HG03025 (cell line): ENCODE data around the gene CETN3.
"Not testable (repeated sequence)": the region's sequence is repeated elsewhere in the genome, so short reads cannot be mapped to it uniquely, and the experiment has no call there.

ENCODE experiments used
- ATAC-seq: cut with Tn5 transposase; IDR thresholded peaks from one replicate; pipeline ENCODE4 v1.9.1; 2021; ENCODE audit warnings: mild to moderate bottlenecking, moderate library complexity; ENCODE audit not compliant: unreplicated experiment, low FRiP score

The CETN3 gene

DNA sequence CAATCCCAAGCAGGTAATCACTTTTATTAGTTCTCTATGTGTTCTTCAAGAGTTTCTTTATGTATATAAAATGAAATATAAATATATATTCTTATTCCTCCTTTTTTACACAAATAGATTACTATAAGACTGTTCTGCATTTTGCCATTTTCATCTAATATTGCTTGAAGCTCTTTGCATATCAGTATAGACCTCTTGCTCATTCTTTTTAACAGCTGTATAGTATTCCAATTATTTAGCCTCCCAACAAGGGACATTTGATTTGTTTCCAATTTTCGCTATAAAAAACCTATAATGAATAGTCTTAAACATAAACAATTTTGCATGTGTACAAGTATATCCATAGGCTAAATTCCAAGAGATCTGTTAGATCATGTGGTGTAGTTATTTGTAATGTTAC lies 25.2 kb downstream of the CETN3 start:
- no peak for ATAC-seq

DNA sequence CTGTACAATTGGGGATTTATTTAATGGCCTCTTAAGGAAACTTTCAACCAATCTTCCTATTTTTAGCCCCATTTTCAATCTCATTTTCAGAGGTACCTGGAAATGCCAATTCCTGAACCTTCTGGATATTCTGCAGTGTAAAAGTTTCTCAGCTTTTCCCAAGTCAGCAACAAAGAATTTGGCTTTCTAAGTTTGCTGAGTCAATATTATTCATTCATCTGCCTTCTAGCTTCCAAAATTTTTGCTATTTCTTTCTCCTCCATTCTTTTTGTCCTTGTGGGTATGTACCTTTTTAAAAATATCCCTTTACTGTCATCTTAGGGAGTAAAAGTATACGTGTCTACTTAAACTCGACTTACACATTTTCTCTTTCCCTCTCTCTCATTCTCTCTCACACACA lies 25.7 kb downstream of the CETN3 start:
- ATAC-seq = no peak

DNA sequence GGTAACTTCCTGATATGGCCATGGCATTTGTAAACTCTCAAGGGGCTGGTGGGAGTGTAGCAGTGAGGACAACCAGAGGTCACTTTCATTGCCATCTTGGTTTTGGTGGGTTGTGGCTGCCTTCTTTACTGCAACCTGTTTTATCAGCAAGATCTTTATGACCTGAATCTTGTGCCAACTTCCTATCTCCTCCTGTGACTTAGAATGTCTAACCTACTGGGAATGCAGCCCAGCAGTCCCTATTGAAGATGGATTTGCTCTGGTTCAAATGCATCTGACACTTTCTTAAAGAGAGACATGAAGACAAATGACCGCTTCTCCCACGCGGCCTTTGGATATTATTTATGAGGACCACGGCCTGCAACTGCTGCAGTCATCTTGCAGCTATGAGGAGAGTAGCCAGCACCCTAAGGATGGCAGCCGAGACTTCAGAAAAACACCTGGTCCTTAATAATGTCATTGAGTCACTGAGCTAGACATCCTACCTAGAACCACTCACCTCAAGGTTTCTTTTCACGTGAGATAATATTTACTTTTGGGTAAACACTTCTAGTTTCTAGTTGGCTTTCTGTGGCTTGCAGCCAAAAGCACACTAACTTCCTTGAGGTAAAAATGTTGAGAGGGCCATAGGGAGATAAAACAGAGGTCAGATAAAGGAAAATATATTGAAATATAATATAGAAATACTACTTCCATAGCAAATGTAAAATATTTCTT lies 28.2 kb downstream of the CETN3 start:
- no peak for ATAC-seq

DNA sequence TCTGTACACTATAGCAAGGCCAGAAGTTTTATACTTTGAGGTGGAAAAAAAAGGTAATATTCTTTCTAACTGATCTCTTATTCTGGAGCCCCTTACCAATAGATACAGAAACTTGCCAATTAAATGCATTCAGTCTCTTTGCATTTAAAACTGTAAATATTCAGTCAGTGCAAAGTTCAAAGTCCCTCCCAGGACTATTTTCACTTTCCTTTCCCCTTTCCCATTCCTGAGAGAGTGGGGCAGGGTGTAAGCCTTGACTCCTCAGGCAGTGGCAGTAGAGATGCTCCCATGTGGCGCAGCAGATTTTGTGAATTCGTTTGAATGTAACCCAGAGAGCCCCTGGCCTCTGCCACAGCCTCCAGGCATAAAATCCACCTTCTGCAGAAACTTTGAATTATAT lies 29.9 kb downstream of the CETN3 start:
- ATAC-seq = no peak

DNA sequence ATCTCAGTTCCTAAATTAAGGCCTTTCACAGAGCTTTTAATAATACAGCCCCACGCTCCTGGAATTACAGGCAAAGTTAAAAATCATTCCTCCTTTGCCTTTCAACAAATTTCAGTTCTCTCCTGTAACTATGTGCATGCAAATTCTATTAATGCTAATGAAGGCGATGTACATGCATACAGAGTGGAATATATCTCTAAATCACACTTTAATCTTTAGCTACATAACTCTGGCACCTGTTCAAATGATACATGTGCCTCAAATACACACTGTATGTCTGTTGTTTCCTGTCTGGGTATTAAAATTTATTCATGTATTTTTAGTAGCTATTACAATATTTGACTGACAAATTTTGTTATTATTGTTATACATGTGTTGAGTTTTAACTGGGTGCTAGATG lies 30.8 kb downstream of the CETN3 start:
- no peak for ATAC-seq

DNA sequence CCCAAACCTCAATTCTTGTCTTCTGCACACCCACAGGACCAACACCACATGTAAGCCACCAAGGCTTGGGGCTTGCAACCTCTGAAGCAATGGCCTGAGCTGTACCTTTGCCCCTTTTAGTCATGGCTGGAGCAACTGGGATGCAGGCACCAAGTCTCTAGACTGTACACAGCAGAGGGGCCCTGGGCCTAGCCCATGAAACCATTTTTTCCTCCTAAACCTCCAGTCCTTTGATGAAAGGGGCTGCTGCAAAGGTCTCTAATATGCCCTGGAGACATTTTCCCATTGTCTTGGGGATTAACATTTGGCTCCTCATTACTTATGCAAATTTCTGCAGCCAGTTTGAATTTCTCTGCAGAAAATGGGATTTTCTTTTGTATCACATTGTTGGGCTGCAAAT lies 38.3 kb downstream of the CETN3 start:
- ATAC-seq = not testable (repeated sequence)

DNA sequence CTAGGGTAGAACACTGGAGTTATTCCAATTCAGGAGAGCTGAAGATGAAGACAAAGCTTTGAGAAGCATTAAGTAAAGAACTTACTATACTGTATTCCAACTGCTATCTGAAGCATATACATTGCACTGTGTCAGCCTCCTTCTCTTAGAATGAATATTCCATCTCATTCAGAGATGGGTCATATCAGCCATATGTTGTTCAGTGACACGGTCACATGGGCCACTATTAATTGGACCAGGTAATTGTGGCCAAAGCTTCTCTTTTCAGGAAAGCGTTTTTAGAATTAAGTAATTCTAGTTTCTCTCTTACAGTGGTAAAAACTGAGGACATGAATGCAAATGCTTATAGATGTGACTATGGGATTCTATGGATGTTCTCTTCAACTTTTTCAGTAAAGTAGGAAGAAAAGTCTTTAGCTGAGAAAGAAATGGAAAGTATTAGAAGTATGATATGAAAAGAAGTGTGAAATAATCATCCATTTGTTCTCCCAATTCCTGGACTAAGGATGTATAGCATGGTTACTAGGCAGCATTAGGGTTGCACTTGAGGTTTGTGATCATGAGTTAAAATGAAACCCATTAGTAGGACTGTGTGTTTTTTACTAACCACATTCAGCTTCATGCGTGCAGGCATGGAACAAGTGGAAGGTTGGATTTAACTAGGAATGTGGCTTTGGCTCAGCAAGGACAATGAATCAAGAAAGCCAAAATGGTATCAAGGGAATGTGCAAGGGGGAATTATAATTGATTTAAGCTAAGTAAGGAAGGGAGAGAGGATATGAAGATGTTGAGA lies 40.9 kb downstream of the CETN3 start:
- ATAC-seq = no peak

DNA sequence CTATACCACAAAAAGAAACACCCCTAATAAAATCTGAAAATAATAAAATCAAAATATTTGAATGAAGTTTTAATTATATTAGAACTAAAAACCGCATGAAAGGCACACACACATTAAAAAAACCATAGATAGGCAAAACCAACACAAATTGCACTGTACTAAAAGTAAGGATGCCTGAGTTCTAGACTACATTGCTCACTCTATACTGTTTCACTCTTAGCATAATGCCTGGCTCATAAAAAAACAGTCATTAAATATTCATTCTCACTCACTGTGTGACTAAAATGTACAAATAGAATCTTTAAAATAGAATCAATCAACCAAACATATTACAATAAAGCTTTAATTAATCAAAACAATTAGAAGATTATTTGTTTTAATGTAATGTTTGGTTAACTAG lies 41.7 kb downstream of the CETN3 start:
- no peak for ATAC-seq

DNA sequence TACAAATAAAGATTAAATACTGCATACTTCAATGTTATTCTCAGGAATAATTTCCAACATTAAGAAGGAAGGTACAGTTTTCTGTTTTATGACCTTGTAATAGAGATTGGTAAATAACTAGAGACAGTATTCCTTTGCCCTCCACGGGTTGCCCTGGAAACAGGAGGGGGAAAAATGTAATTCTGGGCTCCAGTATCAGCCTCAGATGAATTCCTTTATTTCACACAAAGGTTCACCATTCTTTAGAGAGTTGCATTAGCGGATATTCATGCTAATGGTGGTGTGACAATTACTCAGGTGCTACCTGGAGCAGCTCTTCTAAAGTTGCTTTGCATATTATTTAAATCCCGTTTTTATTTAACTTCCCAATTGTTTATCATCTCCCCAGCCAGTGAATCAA lies 42.6 kb downstream of the CETN3 start:
- no peak for ATAC-seq

DNA sequence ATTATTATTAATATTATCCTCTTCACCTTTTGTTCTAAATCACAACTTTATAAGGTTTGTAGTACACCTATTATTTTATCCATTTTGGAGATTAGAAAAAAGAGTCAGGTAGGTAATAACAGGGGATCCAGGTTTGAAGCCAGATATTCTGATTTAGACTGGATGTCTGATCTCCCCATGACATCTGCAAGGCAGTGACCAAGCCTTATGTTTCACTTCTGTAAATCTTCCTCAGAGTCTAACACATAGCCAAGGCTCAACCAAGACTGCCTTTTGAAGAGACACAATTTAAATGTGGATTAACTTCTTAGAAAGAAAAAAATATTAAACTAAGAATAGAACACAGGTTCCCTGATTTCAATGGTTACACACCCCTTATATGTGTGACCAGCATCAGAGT lies 44.2 kb downstream of the CETN3 start:
- ATAC-seq = no peak

DNA sequence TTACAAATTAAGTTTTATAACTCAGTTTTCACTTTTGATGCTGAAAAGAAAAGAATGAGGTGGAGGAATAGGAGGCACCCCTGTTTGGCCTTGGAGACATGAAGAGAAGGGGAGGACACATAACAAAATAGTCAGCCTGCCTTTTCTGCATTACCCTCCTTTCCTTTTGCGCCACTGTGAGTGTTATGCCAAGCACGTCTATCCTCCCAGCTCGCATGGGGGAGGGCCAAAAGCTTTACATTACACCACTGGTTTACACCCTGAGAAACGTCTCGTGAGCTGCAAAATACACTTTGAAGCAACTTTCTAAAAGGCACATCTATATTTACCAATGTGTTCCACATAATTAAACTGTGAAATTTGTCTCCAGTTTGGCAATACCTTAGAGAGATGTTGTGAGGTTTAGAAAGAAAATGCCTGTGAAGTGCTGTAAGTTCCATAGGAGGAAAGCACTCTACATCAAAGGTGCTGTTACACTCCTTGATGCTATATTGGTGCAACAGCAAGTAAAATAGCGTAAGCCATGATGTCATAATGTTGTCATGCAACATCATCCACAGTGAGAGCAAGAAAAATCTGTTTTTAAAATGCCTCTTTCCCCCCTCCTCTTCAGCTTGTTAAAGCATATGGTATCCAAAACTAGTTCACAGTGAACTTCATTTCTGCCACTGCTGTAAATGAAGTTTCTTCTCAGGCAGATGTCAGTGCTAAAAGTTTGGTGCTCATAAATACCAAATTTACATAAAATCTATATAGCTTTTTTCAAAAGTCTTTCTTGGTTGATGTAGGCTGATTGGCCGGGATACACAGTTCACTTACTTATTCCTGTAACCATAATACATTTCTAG lies 50.3 kb downstream of the CETN3 start:
- ATAC-seq = no peak

DNA sequence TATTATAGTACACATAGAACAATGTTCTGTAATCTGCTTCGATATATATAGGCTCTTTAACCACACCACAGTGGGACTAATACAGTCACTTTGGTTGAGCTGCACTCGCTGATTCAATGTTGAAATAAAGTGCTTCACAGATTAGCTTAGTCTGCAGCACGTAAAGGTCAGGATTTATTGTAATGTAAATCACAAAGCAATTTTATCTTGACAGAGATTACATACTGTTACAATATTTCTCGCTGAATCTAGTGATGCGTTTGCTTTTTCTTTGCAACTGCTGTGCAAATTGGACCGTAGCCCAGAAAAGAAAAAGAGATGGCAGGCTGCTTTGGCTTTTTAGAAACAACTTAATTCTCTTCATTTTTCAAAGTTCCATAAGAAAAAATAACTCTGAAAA lies 52.9 kb downstream of the CETN3 start:
- no peak for ATAC-seq

DNA sequence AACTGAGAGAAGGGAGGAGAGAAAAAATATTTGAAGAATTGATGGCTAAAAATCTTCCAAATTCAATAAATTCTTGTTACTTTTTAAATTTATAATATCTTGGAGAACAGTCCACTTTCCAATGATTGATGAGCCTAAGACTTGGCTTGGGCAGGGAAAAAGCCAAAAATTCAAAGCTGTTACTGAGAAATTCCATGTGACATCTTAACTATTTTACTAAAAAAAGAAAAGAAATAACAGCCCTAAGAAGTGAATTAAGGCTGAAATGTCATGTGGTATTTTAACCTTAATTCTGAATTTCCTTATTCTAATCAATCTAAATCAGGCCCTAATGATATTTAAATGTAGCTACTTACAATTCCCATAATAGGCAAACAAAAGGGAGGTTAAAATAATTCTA lies 53.4 kb downstream of the CETN3 start:
- no peak for ATAC-seq

DNA sequence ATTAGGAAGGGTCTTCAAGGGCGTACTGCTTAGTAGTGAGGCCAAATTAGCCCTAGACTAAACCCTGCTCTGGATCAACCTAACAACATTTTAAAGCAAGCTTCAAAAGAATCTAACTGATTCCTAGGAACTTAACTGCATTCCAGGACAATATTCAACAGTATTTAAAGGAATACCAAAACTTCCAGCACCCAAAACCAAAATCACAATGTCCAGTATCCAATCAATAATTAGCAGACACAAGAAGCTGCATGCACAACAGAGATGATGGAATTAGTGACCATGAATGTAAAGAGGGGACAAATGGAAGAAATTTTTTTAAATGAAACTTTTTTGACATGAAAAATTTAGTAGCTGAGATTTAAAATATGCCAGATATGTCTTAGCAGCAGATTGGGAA lies 53.9 kb downstream of the CETN3 start:
- no peak for ATAC-seq

DNA sequence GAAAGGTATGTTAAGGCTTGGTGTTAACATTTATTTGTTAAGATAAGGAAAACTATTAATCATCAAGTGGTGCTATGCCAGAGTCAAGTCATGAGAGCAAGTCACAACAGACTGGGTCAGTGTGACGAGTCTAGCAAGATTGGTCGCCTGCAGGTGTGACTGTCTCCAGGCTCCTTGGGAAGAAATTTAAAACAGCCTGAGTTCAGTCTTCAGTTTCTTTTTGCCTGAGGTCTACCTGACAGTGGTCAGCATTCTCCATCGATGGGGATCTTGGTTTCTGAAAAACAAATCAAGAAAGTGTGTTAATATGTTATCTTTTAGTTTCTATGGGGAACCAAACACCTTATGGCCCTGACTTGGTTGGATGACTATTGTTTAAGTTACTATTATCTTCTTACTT lies 56.3 kb downstream of the CETN3 start:
- ATAC-seq = no peak

DNA sequence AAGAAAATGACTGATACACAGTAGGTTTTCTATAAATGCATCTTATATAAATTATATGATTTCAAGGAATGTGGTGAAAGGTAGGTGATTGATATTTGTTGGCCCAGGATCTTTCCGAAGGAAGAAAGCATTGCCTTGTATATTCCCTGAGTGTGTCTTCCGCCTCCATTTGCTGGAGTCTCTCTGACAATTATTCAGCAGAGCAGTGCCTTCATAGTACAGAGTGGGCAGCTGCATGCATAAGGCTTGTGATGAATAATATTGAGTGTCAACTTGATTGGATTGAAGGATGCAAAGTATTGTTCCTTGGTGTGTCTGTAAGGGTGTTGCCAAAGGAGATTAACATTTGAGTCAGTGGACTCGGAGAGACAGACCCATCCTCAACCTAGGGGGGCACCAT lies 58.5 kb downstream of the CETN3 start:
- ATAC-seq = no peak

DNA sequence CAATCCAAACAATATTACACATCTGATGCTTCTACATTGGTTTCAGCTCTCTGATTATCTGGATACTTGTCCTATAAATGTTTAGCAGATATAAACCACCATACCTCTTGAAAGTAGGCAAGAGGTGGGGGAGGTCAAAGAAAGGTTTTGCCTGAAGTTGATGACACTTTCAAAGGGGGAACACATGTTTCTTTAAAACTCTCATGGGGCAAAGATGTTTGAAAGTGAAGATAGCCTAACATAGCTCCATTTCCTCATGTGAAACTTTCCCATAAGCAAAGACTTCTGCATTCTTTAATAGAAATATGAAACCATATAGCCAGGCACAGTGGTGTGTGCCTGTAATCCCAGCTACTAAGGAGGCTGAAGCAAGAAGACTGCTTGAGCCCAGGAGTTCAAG lies 62.1 kb downstream of the CETN3 start:
- ATAC-seq = no peak

DNA sequence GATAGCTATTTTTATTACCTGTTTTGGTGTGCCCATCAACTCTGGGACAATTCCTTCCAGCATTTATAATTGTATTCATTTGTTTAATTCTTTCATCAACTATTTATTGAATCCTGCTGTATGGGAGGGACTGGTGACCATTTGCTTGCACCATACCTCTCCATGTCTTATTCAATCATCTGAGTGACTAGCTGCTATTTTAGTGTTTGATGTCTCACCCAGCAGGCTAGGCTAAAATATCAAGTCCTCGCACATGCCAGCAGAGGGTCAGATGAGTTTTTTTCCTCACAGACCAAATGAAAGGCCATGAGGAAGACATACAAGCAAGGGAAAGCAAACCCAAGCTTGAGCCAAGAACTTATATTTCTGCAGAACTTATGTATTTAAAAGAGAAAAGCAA lies 63.9 kb downstream of the CETN3 start:
- ATAC-seq = no peak

DNA sequence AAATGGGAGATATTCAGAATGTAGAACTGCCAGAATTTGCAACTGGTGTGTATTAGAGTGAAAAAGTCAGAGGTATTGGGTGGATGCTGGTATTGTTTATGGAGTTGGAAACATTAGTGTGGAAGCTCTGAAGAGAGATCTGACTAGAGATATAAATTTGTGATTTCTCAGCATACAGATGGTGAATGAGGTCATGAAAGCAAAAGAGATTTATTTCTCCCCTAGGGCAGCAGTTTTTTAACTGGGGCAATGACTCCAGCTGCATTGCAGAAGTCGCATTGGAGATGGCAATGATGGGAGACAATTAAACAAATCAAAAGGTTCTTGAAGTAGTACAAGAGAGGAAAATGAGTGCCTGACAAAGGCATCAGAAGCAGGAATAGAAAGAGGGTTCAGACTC lies 64.9 kb downstream of the CETN3 start:
- ATAC-seq = no peak

DNA sequence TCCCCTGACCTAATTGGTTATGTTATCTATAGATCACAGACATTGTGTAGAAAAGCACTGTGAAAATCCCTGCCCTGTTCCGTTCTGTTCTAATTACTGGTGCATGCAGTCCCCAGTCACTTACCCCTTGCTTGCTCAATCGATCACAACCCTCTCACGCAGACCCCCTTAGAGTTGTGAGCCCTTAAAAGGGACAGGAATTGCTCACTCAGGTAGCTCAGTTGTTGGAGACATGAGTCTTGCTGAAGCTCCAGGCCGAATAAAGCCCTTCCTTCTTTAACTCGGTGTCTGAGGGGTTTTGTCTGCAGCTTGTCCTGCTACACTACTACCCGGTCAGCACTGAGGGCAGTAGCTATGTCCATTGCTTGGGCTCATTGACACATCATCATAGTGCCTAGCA lies 65.8 kb downstream of the CETN3 start:
- ATAC-seq = not testable (repeated sequence)

DNA sequence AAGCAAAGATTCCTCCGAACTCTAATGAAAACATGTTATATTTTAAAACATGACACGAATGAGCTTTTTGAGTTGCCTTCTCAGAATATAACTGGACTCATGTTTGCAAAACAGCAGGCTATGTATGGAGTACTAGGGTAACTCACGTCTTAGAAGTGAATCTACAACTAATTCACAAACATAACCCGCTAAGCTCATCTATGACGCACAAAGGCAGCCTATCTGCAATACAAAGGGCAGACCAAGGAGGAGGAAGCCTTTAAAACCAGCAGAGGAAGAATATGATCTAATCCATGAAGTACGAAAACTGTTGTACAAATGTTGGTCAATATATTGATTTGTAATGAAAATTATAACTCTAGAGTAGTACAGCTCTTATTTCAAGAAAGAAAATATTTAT lies 67.0 kb downstream of the CETN3 start:
- ATAC-seq = no peak
